Stomach (tissue), 4 donors: Measurements from ENCODE around the gene TRIP4.

Experiments used
- CTCF ChIP-seq, 7 experiments: fragments of 450-650 bp in 4 of 7; fragments of 200-600 bp in 3 of 7; sonication (generic) in 3 of 7; IDR thresholded peaks; one replicate each; pipeline ENCODE4 v1.5.1; 2016 to 2019; ENCODE audit warnings: antibody characterized with exemption in 7 of 7, control low read depth in 2 of 7, mild to moderate bottlenecking in 1 of 7
- EP300 ChIP-seq: sonication (generic); formaldehyde crosslinking; IDR thresholded peaks from one replicate; pipeline ENCODE4 v1.6.1; 2017; ENCODE audit warnings: antibody characterized with exemption
- POLR2A ChIP-seq, 4 donors: fragments of 450-650 bp; IDR thresholded peaks; one replicate each; pipeline ENCODE4 v1.6.1; 2016; ENCODE audit warnings: antibody characterized with exemption in 4 of 4, control low read depth in 2 of 4, mild to moderate bottlenecking in 1 of 4, moderate library complexity in 1 of 4
- POLR2AphosphoS5 ChIP-seq, 3 donors: sonication (generic); formaldehyde crosslinking; IDR thresholded peaks; one replicate each; pipeline ENCODE4 v1.6.1; 2016; ENCODE audit warnings: antibody characterized with exemption in 3 of 3

GRCh38 chr15:64425221-64425620, 37.6 kb downstream of the TRIP4 start:
- TF ChIP-seq EP300 (no peak), POLR2A (IDR thresholded peaks at IDR 0.05) (no peak), CTCF (IDR thresholded peaks at IDR 0.05) (no peak), POLR2AphosphoS5 (IDR thresholded peaks at IDR 0.05) (no peak)
